NCI-H1092 treated with DMSO at 0.1 percent for 48 hours (cell line): ENCODE measurements around the gene SLC4A1AP.

Source experiments
- DNase-seq: peaks from one replicate; lab custom pipeline; 2025; lab: John Stamatoyannopoulos, UW

SLC4A1AP gene

DNA sequence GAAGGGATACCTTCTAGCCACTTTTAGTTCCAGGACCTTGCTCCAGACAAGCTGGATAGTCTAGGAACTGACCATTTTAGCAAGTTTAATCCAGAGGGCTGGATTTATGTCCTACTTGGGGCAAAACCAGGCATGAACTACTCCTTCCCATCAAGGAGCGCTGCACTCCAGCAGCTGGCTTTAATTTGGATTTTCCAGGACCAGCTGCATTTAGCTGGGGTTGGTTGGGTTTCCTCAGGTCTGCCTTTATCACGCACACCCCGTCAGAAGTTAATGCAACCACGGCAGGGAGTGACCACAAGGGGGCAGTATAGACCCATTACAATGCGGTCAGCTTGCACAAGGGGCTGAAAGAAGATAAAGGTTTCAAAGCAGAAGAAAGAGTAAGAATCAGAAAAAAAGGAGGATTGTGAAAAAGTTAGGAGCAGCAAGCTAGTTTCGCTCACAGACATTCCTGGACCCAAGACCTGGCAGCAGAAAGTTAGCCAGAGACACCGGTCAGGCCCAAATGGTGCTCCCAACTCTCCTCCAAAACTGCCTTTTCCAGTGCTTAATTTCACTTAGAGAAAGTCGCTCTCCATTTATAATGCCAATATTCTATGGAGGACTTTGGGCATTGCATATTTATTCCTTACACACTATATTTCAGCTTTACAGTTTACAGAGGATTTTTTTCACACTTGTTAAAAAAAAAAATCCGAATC lies 40.1 kb downstream of the SLC4A1AP start:
- peak; percentile 37 for DNase-seq

- no peak for DNase-seq
Measured at GRCh38 chr2:27704342-27704876, 40.7 kb downstream of the SLC4A1AP start.

- DNase-seq: no peak
Measured at GRCh38 chr2:27705851-27706622, 42.3 kb downstream of the SLC4A1AP start.

- no peak for DNase-seq
Measured at GRCh38 chr2:27707462-27708256, 44.0 kb downstream of the SLC4A1AP start.

GRCh38 chr2:27708257-27708654 lies 44.6 kb downstream of the SLC4A1AP start:
- DNase-seq: no peak

DNA sequence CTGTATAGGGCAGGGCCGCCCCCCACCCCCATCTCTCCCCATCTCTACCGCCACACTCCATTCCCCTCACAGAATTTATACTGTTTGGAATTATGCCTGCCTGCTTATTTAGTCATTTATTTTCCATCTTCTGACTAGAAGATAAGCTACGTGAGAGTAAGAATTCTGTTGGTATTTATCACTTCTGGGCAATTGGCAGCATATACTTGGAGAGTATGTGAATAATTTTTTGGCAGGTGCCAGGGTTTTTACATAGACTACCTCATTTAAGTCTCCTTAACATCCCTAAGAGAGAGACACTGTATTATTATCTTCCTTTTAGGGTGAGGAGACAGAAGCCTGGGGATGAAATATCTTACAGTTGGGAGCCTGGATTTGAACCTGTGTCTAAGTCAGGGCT lies 45.0 kb downstream of the SLC4A1AP start:
- DNase-seq: no peak

DNA sequence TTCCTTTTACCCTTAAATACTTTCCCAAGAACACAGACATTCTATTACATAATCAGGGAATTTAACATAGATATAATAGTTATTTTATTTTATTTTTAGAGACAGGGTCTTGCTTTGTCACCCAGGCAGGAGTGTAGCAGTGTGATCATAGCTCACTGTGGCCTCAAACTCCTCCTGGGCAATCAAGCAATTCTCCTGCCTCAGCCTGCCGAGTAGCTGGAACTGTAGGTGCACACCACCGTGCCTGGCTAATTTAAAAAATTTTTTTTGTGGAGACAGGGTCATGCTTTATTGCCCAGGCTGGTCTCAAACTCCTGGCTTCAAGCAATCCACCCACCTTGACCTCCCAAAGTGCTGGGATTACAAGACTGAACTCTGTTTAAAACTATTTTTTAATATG lies 45.6 kb downstream of the SLC4A1AP start:
- DNase-seq: no peak

DNA sequence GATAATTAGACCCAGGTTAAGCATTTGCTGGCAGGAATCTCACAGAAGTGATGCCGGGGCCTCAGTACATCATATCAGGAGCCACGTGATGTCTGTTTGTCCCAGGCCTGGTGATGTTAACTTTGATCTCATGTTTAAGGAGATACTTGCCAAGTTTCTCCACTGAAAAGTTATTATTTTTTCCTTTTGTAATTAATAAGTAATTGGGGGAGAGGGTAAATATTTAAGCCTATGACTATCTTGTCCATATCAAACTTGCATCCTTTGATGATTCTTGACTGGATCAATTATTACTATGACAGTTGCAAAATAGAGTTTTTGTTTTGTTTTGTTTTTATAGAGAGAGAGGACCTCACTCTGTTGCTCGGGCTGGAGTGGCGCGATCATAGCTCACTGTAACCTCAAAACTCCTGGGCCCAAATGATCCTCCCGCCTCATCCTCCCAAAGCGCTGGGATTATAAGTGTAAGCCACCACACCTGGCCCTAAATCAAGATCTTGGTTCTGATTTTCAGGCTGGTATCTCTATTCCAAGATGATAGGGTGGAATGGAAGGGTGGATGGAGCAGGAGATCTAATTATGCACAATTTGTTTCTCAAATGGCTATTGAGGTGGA lies 46.4 kb downstream of the SLC4A1AP start:
- no peak for DNase-seq

GRCh38 chr2:27710640-27711430 lies 47.1 kb downstream of the SLC4A1AP start:
- no peak for DNase-seq

- DNase-seq: no peak
Measured at GRCh38 chr2:27711804-27712203, 48.1 kb downstream of the SLC4A1AP start.

- DNase-seq: no peak
Measured at GRCh38 chr2:27712522-27712921, 48.8 kb downstream of the SLC4A1AP start.

GRCh38 chr2:27713201-27713600 lies 49.5 kb downstream of the SLC4A1AP start:
- DNase-seq: no peak

DNA sequence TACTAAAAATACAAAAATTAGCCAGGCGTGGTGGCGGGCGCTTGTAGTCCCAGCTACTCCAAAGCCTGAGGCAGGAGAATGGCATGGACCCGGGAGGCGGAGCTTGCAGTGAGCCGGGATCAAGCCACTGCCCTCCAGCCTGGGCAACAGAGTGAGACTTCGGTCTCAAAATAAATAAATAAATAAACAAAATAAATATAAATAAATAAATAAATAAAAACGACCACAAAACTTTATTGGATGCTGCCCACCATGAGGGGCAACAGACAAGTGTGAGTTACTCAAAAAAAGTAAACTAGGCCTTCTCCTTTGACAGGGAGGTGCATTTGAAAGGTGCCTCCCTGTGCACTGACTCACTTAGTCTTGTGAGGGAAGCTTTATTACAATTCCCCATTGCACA lies 50.4 kb downstream of the SLC4A1AP start:
- DNase-seq: no peak

DNA sequence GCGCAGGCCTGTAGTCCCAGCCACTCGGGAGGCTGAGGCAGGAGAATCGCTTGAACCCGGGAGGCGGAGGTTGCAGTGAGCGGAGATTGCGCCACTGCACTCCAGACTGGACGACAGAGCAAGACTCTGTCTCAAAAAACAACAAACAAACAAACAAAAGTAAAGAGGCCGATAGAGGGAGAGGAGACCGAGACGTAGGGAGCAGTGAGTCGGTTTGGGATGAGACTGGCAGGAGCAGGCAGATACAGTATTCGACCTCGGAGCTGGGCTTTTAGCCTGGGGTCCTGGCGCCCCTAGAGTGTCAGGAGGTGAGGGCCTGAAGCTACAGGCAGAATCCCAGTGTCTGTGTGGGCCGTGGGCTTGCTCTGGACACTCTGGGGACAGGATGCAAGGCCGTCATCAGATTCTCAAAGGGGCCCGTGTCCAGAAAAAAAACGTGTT lies 51.2 kb downstream of the SLC4A1AP start:
- DNase-seq: no peak

GRCh38 chr2:27715318-27716210 lies 51.9 kb downstream of the SLC4A1AP start:
- no peak for DNase-seq

DNA sequence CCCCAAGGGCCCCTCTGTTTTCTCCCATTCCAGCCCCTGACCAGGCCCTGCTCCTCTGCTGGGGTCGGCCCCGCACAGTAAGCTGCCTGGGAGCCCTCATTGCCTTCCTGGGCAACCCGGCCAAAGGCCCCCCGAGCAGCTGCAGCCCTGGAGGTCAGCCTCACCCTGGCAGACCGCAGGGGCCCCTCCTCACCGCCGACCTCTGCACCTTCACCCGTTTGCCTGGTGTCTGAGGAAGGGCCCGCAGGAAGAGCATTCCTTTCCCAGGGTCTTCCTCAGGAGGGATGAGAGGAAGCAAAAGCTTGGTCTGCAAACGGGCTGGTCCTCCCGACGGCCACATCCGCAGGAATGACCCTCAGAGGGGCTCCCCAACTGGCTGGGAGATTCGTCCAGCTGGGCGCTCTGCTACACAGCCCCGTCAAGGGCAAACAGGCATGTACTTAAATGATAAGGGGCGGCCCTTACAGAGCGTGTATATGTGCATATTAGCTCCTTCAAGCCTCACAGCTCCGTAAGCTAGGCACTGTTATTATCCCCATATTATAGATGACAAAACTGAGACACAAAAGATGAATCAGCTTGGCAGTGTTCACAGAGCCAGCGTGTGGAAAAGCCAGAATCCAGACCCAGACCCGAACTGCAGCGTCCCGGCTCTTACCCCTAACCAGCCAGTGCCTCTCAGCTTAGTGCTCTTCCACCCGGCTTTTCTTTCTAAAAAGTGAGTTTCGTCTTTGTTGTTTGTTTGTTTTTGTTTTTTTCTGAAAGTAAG lies 52.8 kb downstream of the SLC4A1AP start:
- DNase-seq: no peak

GRCh38 chr2:27717070-27717795 lies 53.5 kb downstream of the SLC4A1AP start:
- no peak for DNase-seq

DNA sequence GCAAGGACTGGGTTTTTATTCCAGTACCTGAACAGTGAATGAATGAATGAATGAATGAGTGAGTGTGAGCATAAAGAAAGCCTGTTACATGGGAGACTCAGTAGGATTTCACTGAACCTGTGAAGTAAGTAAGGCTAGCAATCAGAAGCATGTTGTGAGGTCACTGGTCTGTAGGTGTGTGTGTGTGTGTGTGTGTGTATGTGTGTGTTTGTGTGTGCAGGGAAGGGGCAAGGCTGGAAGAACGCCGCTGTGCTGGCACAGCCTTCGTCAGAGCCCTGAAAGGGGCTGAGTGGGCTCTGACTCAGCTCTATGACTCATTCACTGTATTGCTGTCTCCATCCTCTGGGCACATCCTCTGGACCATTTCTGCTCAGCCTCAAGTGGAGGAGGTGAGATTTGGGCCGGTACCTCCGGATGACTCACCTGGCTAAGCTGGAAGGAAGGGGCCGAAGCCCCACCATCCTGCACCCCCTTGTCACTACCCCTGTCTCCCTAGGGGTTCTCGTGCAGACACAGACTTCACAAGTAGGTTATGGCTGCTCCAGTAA lies 56.4 kb downstream of the SLC4A1AP start:
- DNase-seq: no peak
